ENCODE results near the gene EIF4G2. TPM values are rescaled to one million over a fixed set of nuclear protein-coding genes. Genes with fewer than 3 reads are reported as not detected.

The EIF4G2 gene
- total and polyA plus RNA-seq, 10 of the 15 experiments (the other 5 are each of a cell fraction or from before 2014, with no cell fraction given): 210 to 1,104 (median 713) TPM

DNA sequence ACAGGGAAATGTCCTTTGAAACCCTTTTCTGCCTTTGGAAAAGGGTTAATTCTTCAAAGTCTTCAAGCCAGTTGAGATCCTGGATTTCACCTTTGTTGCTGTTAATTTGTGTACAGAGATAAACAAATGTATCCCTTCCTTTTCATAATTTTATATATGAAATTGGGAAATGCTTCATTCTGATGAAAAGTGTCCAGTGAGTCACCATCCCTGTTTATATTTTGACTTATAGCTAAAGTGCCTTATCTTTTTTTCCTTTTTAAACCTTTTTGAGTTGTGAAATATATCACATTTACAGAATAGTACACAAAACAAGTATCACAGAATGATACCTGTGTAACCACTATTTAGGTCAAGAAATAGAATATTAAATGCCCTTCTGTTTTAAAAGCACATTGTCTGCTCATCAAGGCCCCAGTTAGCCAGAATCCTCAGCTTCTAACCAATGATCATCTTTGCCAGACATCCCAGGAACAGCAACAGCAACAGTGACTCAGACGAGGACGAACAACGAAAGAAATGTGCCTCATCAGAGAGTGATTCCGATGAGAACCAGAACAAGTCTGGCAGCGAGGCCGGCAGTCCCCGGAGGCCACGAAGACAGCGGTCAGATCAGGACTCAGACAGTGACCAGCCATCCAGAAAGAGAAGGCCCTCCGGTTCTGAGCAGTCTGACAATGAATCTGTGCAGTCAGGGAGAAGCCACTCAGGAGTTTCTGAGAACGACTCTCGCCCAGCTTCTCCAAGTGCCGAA is 30.3 kb downstream of the EIF4G2 start (continued):
- TF ChIP-seq, protein P1, sequence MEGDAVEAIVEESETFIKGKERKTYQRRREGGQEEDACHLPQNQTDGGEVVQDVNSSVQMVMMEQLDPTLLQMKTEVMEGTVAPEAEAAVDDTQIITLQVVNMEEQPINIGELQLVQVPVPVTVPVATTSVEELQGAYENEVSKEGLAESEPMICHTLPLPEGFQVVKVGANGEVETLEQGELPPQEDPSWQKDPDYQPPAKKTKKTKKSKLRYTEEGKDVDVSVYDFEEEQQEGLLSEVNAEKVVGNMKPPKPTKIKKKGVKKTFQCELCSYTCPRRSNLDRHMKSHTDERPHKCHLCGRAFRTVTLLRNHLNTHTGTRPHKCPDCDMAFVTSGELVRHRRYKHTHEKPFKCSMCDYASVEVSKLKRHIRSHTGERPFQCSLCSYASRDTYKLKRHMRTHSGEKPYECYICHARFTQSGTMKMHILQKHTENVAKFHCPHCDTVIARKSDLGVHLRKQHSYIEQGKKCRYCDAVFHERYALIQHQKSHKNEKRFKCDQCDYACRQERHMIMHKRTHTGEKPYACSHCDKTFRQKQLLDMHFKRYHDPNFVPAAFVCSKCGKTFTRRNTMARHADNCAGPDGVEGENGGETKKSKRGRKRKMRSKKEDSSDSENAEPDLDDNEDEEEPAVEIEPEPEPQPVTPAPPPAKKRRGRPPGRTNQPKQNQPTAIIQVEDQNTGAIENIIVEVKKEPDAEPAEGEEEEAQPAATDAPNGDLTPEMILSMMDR (IDR thresholded peaks at IDR 0.05 in 2 of 3, conservative IDR thresholded peaks at IDR 0.05 in 1 of 3; ENCODE audit: control insufficient read depth in 2 of 3, extremely low read depth in 1 of 3, insufficient read depth in 1 of 3, low read depth in 3 of 3, low read length in 3 of 3): no peak
- TF ChIP-seq CEBPB (IDR thresholded peaks at IDR 0.05; ENCODE audit: borderline replicate concordance in 1 of 2, low read depth in 2 of 2, low read length in 2 of 2) (no peak), ZBTB40 (IDR thresholded peaks at IDR 0.05; ENCODE audit: borderline replicate concordance) (no peak), RELA (IDR thresholded peaks at IDR 0.05; ENCODE audit: borderline replicate concordance, partially characterized antibody) (no peak), NFYB (IDR thresholded peaks at IDR 0.05; ENCODE audit: insufficient read depth, low read depth, low read length) (no peak)

Measured in GM12878 (cell line).